ENCODE results near the gene PYCARD.

The PYCARD gene

GRCh38 chr16:31188450-31189411 lies 13.8 kb downstream of the PYCARD start:
- Mint-ChIP-seq H3K27ac (peak overlapping the region; percentile 29), H3K27me3 (ENCODE audit: low read depth) (no peaks in the 10 kb centered on the region), H3K4me3 (peak overlapping the region; percentile 9), H3K4me1 (ENCODE audit: low read depth) (peaks cover 65% of the 10 kb centered on the region), H3K9me3 (no peaks in the 10 kb centered on the region), H3K36me3 (ENCODE audit: low read depth) (peaks cover 81% of the 10 kb centered on the region)

- Mint-ChIP-seq H3K27me3 (ENCODE audit: low read depth) (no peaks in the 10 kb centered on the region), H3K36me3 (ENCODE audit: low read depth) (peaks cover 84% of the 10 kb centered on the region), H3K27ac (no peak overlapping the region), H3K9me3 (no peaks in the 10 kb centered on the region), H3K4me1 (ENCODE audit: low read depth) (peaks cover 68% of the 10 kb centered on the region), H3K4me3 (no peak overlapping the region)
Measured at GRCh38 chr16:31187808-31188189, 14.8 kb downstream of the PYCARD start.

DNA sequence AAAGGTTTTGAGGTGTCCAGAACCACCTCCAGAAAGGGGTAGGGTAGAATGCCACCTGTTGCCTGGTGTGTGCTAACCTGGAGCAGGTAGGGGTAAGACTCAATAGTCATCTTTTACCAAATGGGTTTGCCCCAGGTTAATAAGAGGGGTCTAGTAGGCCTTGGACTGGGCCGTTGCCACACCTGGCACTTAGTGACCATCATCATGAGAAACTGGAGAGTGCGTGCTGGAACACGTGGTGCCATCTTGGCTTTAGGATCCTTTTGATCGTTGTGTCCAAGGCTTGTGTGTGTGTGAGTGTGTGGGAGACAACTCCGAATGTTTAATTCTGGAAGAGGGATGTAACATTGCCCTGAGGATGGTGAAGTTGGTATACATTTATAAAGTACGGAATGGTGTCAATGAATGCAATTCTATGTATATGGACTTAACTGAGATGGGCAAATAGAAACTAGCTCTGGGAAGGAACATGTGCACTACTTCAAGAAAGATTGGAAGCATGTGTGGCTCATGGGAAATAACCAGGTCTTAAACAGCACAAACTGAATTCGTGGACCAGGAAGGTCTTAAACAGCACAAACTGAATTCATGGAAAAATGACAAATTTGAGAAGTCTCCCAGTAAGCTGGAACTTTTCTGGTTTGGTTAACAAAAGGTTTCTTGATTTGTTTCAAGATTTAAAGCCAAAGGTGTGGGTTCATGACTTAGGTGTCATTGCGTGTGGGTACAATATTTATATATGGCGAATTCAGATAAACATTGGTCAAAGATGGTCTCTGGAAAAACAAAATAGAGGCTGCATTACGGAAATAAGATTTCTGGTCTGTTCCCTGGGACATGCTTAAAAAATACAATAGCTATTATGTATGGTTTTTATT lies 15.4 kb downstream of the PYCARD start:
- Mint-ChIP-seq H3K36me3 (ENCODE audit: low read depth) (peaks cover 89% of the 10 kb centered on the region), H3K4me1 (ENCODE audit: low read depth) (peaks cover 74% of the 10 kb centered on the region), H3K27ac (peak overlapping the region; percentile 18), H3K27me3 (ENCODE audit: low read depth) (no peaks in the 10 kb centered on the region), H3K9me3 (no peaks in the 10 kb centered on the region), H3K4me3 (no peak overlapping the region)

GRCh38 chr16:31186176-31186575 lies 16.4 kb downstream of the PYCARD start:
- H3K27ac Mint-ChIP-seq = peak overlapping the region; percentile 54
- no peaks in the 10 kb centered on the region for H3K27me3 Mint-ChIP-seq (ENCODE audit: low read depth)
- H3K36me3 Mint-ChIP-seq (ENCODE audit: low read depth) = peaks cover 87% of the 10 kb centered on the region
- peak overlapping the region; percentile 60 for H3K4me3 Mint-ChIP-seq
- no peaks in the 10 kb centered on the region for H3K9me3 Mint-ChIP-seq
- peaks cover 73% of the 10 kb centered on the region for H3K4me1 Mint-ChIP-seq (ENCODE audit: low read depth)

DNA sequence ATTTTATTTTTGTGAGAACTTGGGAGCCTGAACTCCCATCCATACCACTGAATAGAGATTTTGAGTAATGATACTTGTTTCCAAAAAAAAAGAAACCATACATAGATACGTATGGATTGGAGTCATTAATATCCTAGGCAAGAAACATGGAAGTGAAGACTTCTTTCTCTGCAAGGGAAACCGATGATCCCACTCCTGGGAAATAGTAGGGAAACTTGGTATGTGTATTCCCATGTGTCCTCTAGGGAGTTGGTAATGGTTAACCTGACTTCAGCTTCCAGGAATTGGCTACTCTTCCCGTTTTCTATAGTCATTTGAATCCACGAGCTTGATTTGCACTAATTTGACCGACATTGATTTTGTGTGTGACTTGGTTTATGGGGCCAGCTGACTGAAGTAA lies 17.2 kb downstream of the PYCARD start:
- H3K27me3 Mint-ChIP-seq (ENCODE audit: low read depth) = no peaks in the 10 kb centered on the region
- no peak overlapping the region for H3K27ac Mint-ChIP-seq
- peaks cover 66% of the 10 kb centered on the region for H3K4me1 Mint-ChIP-seq (ENCODE audit: low read depth)
- H3K4me3 Mint-ChIP-seq = no peak overlapping the region
- peaks cover 83% of the 10 kb centered on the region for H3K36me3 Mint-ChIP-seq (ENCODE audit: low read depth)
- H3K9me3 Mint-ChIP-seq = no peaks in the 10 kb centered on the region

- peaks cover 62% of the 10 kb centered on the region for H3K4me1 Mint-ChIP-seq (ENCODE audit: low read depth)
- peak overlapping the region; percentile 50 for H3K4me3 Mint-ChIP-seq
- no peaks in the 10 kb centered on the region for H3K27me3 Mint-ChIP-seq (ENCODE audit: low read depth)
- peaks cover 81% of the 10 kb centered on the region for H3K36me3 Mint-ChIP-seq (ENCODE audit: low read depth)
- peak overlapping the region; percentile 60 for H3K27ac Mint-ChIP-seq
- no peaks in the 10 kb centered on the region for H3K9me3 Mint-ChIP-seq
Measured at GRCh38 chr16:31184888-31185287, 17.7 kb downstream of the PYCARD start.

DNA sequence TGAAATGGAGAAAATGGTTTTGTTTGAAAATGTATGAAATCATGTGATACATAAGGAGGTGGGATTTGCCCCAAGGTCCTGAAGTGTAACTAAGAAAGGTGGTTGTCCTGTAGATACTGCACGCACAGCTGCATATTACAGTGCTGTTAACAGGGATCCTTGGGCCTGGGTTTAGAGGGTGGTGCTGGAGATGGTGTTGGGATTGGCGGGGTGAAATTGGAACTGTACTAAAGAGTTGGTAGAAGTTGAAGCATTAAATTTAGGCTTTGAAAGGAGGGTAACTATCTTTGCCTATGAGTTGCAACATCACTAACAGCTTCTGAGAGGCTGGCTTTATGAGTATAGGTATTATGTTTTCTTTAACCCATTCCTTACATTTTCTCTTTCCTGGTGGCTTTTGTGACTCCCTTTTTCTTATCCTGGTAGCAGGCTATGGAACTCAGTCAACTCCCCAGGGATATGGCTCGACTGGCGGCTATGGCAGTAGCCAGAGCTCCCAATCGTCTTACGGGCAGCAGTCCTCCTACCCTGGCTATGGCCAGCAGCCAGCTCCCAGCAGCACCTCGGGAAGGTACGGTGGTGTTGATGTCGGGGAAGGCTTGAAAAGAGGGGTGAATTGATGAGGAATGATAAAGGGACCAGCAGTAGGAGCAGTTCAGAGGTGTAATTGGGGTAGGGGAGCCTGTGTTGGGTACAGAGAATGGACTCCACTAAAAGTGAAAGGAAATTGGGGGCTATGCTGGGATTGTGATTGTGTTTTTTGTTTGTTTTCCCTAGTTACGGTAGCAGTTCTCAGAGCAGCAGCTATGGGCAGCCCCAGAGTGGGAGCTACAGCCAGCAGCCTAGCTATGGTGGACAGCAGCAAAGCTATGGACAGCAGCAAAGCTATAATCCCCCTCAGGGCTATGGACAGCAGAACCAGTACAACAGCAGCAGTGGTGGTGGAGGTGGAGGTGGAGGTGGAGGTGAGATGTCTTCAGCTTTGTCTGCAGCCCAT lies 18.8 kb downstream of the PYCARD start:
- peak overlapping the region; percentile 57 for H3K27ac Mint-ChIP-seq
- peaks cover 58% of the 10 kb centered on the region for H3K4me1 Mint-ChIP-seq (ENCODE audit: low read depth)

GRCh38 chr16:31182391-31182790 lies 20.2 kb downstream of the PYCARD start:
- peaks cover 61% of the 10 kb centered on the region for H3K4me1 Mint-ChIP-seq (ENCODE audit: low read depth)
- no peaks in the 10 kb centered on the region for H3K27me3 Mint-ChIP-seq (ENCODE audit: low read depth)
- H3K36me3 Mint-ChIP-seq (ENCODE audit: low read depth) = peaks cover 63% of the 10 kb centered on the region
- H3K9me3 Mint-ChIP-seq = no peaks in the 10 kb centered on the region
- peak overlapping the region; percentile 92 for H3K4me3 Mint-ChIP-seq
- H3K27ac Mint-ChIP-seq = peak overlapping the region; percentile 98

More for the DNA sequence above, 18.8 kb downstream of the PYCARD start:
- Mint-ChIP-seq H3K36me3 (ENCODE audit: low read depth) (peaks cover 73% of the 10 kb centered on the region), H3K4me3 (peak overlapping the region; percentile 92), H3K27me3 (ENCODE audit: low read depth) (no peaks in the 10 kb centered on the region), H3K9me3 (no peaks in the 10 kb centered on the region)

DNA sequence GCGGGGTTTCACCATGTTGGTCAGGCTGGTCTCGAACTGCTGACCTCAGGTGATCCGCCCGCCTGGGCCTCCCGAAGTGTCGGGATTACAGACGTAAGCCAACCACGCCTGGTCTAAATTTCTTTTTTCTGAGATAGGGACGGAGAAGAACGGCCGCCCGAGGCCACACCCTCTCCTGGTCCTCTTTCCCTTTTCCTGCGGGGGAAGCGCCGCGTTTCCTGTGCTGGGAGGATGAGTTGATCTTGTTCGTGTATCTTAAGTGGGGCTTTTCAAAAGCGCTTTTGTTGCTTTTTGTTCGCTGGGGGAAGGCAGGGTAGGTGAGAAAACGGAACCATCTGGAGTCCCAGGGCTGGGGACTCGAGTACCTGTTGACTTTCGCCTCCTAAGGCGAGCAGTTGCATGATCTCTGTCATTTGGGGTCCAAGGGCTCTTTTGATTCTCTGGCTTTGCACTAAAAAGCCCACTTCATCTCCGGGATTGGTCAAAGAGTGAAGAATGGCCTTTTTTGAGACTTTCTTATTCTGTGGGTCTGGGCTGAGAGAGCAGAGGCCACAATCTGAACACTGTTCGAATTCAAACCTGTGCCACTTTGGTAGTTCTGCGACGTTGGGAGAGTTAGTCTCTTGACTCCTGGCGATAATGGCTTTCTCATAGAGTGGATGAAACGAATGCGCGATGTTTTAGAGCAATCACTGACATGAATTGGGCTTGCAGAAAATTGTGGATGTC lies 21.3 kb downstream of the PYCARD start:
- Mint-ChIP-seq H3K9me3 (no peaks in the 10 kb centered on the region), H3K27ac (peak overlapping the region; percentile 98), H3K36me3 (ENCODE audit: low read depth) (peaks cover 53% of the 10 kb centered on the region), H3K4me3 (peak overlapping the region; percentile 92), H3K4me1 (ENCODE audit: low read depth) (peaks cover 59% of the 10 kb centered on the region), H3K27me3 (ENCODE audit: low read depth) (no peaks in the 10 kb centered on the region)

DNA sequence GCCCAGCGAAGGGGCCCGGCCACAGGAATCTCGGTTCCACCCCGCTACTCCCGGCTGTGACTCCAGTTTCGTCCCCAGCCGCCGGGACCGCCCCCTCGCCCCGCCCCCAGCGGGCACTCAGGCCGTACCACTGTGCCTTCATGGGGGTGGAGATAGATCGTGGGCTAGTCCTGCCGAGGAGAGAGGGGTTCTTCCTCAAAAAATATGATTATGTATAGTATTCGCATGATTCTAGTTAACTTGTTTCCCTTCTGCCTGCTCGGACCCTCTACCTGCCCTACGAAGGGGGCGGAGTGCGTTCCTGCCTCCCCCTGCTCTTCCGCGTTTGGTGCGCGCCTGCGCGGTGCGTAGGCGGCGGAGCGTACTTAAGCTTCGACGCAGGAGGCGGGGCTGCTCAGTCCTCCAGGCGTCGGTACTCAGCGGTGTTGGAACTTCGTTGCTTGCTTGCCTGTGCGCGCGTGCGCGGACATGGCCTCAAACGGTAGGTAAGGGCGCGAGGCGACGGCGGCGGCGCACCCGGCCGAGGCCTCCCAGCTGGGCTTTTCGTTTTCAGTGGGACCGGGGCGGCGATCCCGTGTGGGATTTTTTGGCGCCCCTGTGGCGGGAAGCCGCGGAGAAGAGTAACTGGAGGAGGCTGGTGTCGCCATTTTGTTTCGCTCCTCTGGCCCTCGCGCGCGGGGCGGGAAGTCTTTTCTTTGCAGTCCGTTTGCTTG lies 22.7 kb downstream of the PYCARD start, which contains the start of gene FUS:
Gene FUS (plus strand): TSS at position 393 of the 713 bp plus-strand sequence. CDS start 76 bp downstream, at position 469.
- Mint-ChIP-seq H3K27me3 (ENCODE audit: low read depth) (no peaks in the 10 kb centered on the region), H3K36me3 (ENCODE audit: low read depth) (peaks cover 41% of the 10 kb centered on the region), H3K27ac (peak within 1 kb of the TSS; percentile 98), H3K9me3 (no peaks in the 10 kb centered on the region), H3K4me1 (ENCODE audit: low read depth) (peaks cover 45% of the 10 kb centered on the region), H3K4me3 (peak within 1 kb of the TSS; percentile 92)

- peak overlapping the region; percentile 92 for H3K4me3 Mint-ChIP-seq
- H3K36me3 Mint-ChIP-seq (ENCODE audit: low read depth) = peaks cover 36% of the 10 kb centered on the region
- peak overlapping the region; percentile 98 for H3K27ac Mint-ChIP-seq
- peaks cover 41% of the 10 kb centered on the region for H3K4me1 Mint-ChIP-seq (ENCODE audit: low read depth)
- H3K27me3 Mint-ChIP-seq (ENCODE audit: low read depth) = no peaks in the 10 kb centered on the region
- H3K9me3 Mint-ChIP-seq = no peaks in the 10 kb centered on the region
Measured at GRCh38 chr16:31179219-31179746, 23.3 kb downstream of the PYCARD start.

DNA sequence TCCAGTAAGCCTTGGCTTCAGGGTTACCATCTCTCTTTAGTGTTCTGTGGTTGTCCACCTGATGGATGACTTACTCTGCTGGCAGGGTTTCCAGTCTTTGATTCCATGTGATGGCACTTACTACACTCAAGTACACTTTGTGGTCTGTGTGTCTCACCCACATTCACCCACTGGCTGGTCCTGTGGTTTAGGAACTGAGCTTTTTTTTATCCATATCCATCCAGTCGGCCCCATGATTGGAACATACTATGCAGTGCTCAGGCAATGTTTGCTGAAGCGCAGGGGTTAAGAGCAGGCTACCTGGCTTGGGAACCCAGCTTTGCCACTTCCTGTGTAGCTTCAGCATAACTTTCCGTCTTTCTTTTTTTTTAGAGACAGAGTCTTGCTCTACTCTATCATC lies 25.4 kb downstream of the PYCARD start:
- Mint-ChIP-seq H3K27ac (peak overlapping the region; percentile 75), H3K36me3 (ENCODE audit: low read depth) (peaks cover 17% of the 10 kb centered on the region), H3K4me3 (peak overlapping the region; percentile 38), H3K27me3 (ENCODE audit: low read depth) (no peaks in the 10 kb centered on the region), H3K4me1 (ENCODE audit: low read depth) (peaks cover 23% of the 10 kb centered on the region), H3K9me3 (no peaks in the 10 kb centered on the region)

All from T-helper 1 cell treated with Interleukin-12 subunit alpha and Interleukin-12 subunit beta and Interleukin-4 antibody, amounts not matched to agents 30 μg/mL and 1 μg/mL, for 36 hours (primary cell).